Fibroblast of lung (primary cell): ENCODE measurements around the gene ZNF480.

ENCODE experiments used
- CTCF ChIP-seq, 2 donors: IDR thresholded peaks in 1 of 2; conservative IDR thresholded peaks in 1 of 2; 1 replicate in 1 of 2; 2 replicates in 1 of 2; pipeline ENCODE4 v1.5.1; 2011 to 2012; ENCODE audit warnings: low read length in 2 of 2, control low read depth in 1 of 2, inconsistent platforms in 1 of 2, low read depth in 1 of 2, mild to moderate bottlenecking in 1 of 2
- EZH2 ChIP-seq: IDR thresholded peaks from 2 replicates; pipeline ENCODE4 v1.5.1; 2012; ENCODE audit warnings: low read length, control low read depth, mild to moderate bottlenecking; ENCODE audit errors: missing control alignments

- TF ChIP-seq EZH2 (no peak), CTCF (conservative IDR thresholded peaks at IDR 0.05 in 1 of 2, IDR thresholded peaks at IDR 0.05 in 1 of 2; ENCODE audit: low read depth in 1 of 2, low read length in 2 of 2) (no peak)
These were observed 27.4 kb upstream of the ZNF480 start, which contains the start of gene ZNF766 for GRCh38 chr19:52269338-52270261.
